Ovary (tissue), 3 donors: ENCODE results near the gene BBS9.

ENCODE experiments used
- CTCF ChIP-seq, 3 donors: fragments of 450-650 bp in 2 of 3; fragments of 200-600 bp in 1 of 3; IDR thresholded peaks; one replicate each; pipeline versions ENCODE4 v1.5.1 to v1.8.0; 2016 to 2022; ENCODE audit warnings: antibody characterized with exemption in 3 of 3, mild to moderate bottlenecking in 1 of 3
- EP300 ChIP-seq: sonication (generic); formaldehyde crosslinking; IDR thresholded peaks from one replicate; pipeline ENCODE4 v1.6.1; 2017; ENCODE audit warnings: antibody characterized with exemption
- POLR2A ChIP-seq: fragments of 450-650 bp; IDR thresholded peaks from one replicate; pipeline ENCODE4 v1.6.1; 2017; ENCODE audit warnings: antibody characterized with exemption, mild to moderate bottlenecking, moderate library complexity
- donor health status: DM: no; HTN: no; CAD: no.

GRCh38 chr7:33232632-33233145, 103.3 kb downstream of the BBS9 start:
- TF ChIP-seq CTCF (IDR thresholded peaks at IDR 0.05) (no peak), POLR2A (no peak), EP300 (no peak)
